ENCODE results near the gene ILKAP.

ILKAP gene

DNA sequence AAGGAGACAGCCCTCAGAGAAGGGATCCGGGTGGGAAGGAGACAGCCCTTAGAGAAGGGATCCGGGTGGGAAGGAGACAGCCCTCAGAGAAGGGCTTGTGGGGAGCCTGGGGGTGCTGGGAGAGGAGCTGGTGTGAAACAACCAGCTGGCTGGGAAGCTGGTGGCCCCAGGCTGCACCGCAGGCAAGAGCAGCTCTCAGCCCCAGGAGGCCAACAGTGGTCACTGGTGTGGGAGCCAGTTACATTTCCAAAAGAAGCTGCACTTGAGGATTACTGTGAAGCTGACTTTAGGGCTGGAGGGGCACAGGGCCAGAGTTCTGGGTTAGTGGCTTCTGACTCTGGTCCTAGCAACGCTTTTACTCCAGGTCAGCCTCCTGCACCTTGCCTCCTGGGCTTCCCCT lies 33.1 kb upstream of the ILKAP start:
- DNase-seq, result no peak

DNA sequence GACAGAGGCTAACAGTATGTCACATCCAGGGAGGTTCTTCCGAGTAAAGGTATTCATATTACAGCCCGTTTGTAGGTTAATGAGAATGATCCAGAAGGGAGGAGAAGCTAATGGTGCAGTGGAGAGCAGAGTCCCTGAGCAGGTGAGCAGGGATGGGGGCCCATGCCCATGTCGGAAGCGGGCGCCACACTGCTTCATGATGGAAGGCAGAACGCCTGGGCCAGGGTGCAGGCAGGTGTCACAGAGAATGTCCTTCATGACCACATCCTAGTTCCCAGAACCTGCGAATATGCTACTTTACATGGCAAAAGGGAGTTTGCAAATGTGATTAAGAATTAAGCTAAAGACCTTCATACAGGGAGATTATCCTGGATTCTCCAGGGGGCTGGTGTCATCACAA lies 32.4 kb upstream of the ILKAP start:
- DNase-seq, result no peak

GRCh38 chr2:238235331-238235732 lies 31.8 kb upstream of the ILKAP start:
- DNase-seq, result no peak

GRCh38 chr2:238233625-238234024 lies 30.1 kb upstream of the ILKAP start:
- no peak for DNase-seq

GRCh38 chr2:238231809-238232208 lies 28.3 kb upstream of the ILKAP start:
- no peak for DNase-seq

GRCh38 chr2:238231251-238231793 lies 27.8 kb upstream of the ILKAP start:
- peak; percentile 61 to 67 for DNase-seq

DNA sequence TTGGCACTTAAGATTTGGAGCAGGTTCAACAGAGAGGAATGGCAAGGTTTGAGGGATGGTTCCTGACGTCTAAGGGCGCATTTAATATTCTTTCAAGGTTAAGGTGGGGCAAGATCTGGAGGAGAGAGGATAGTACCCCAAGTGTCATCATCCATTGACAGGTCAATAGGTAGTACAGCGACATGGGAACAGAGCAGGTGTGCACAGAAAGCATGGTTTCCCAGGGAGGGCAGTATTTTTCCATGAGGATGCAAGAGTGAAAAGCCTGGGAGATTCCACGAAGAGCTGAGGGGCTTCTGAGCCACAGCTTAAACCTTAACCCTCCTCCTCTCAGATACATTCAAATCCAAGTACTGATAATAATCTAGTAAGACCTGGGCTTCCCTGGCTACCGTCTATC lies 27.2 kb upstream of the ILKAP start:
- DNase-seq, result no peak

- DNase-seq, result no peak
These were observed 25.2 kb upstream of the ILKAP start for GRCh38 chr2:238228700-238229099.

GRCh38 chr2:238227587-238228032 lies 24.1 kb upstream of the ILKAP start:
- DNase-seq, result no peak

GRCh38 chr2:238226698-238227586 lies 23.4 kb upstream of the ILKAP start:
- DNase-seq, result no peak

GRCh38 chr2:238225911-238226697 lies 22.6 kb upstream of the ILKAP start:
- DNase-seq, result no peak

GRCh38 chr2:238225121-238225520 lies 21.6 kb upstream of the ILKAP start:
- DNase-seq, result no peak

- no peak for DNase-seq
These were observed 21.0 kb upstream of the ILKAP start for GRCh38 chr2:238224356-238225035.

GRCh38 chr2:238220892-238221521 lies 17.5 kb upstream of the ILKAP start:
- no peak for DNase-seq

DNA sequence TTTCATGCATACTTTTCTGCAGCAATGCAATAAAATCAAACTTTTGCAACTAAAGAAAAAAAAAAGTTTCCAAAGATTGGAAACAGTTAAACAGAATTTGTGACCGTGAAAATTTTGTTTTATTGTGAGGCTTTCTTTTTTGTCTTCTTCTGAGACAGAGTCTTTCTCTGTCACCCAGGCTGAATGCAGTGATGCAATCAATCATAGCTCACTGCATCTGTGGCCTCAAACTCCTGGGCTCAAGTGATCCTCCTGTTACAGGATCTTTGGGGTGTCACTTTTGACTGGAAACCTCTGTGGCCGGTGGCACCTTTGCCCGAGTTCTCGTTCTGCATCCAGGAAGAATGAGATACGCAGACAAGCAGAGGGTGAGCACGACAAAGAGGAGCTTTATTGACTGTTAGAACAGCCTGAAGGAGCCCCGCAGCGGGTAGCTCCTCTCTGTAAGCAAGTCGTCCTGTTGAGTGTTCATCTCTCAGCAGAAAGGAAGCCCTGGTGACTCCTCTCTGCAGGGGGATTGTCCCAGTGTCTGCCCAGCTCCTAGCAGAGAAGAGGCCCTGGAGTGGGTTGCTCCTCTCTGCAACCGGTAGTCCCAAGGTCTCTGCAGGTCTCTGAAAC lies 16.9 kb upstream of the ILKAP start:
- DNase-seq, result no peak

GRCh38 chr2:238216651-238217184 lies 13.2 kb upstream of the ILKAP start:
- no peak for DNase-seq

DNA sequence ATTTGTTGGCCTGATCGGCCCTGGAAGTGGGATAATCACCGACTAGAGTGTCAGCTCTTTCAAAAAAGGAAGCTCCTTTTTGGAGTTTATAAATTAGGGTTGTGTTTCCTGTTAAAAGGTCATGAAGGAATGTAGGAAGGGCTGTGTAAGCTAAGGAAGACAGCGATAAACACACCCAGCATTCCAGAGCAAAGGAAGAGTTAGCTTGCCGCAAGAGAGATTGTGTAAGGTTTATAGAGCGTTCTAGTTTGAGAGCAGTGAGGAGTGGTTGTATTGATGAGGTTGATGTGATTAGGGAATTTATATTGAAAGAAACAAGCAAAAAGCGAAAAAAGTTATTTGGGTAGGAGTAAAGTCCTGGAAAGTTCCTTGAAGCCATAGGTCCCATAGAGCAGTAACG lies 3.5 kb upstream of the ILKAP start:
- no peak for DNase-seq

- DNase-seq, result no peak
These were observed 633 bp upstream of the ILKAP start for GRCh38 chr2:238203973-238204683.

DNA sequence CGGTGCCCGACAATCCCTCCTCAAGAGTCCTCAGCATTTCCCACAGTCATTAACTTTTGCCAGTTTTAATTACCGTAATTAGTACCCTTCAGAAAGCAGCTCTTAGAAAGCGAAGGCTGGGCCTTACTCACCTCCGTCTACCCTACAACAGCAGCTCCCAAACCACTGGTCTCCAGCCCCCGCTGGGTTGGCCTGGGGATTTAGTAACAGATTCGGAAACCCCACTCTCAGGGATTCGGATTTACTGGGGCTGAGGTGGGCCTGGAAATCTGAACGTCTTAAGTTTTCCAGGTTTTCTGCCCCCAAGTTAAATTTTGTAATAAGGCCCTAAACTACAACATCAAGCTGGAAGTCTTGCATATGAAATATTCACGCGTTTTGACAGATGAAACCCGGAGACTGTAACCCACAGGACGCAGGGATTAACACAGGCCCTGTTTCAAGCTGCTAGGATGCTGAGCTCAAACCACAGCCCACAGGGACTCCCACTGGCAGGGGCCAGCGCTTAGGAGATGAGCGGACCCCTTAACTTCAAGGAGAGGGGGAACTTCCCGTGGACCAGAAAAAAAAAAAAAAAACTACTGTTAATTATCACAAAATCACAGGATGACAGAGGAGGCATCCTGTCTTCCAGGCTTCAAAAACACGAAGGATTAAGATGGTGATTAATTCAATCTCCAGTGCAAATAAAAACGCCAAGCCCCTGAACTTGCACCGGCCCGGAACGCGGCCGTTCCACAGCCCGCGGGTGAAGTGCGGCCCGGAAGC lies 985 bp downstream of the ILKAP start:
- DNase-seq, result no peak

DNA sequence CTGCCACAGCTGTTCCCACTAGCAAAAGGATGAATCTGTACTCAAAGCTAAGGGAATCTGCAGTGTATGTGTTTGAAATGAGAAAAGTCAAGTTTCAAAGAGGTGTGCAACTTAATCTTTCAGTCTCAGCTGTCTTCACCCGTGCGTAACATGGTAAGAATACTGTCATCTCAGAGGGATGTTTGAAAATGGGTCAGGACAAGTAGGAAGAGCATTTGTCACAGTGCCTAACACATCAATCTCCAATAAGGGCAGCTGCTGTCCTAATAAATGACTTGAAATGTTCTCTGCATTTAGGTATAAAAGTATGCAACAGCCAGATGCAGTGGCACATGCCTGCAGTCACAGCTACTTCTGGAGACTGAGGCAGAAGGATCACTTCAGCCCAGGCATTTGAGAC lies 13.1 kb downstream of the ILKAP start:
- DNase-seq, result no peak
